Karpas-422 (cell line): Measurements from ENCODE around the gene DDX52. TPM values are rescaled to one million over a fixed set of nuclear protein-coding genes. Genes with fewer than 3 reads are reported as not detected.

ENCODE experiments used
- DNase-seq: peaks from one replicate; pipeline ENCODE4 v3.0.0-alpha.2; 2015
- H2AFZ ChIP-seq: fragments of 200-600 bp; sonication (generic); 2 replicates; pipeline ENCODE4 v1.6.1; 2014; ENCODE audit warnings: antibody characterized with exemption, low read length, mixed read lengths
- H3K27ac ChIP-seq: fragments of 200-600 bp; sonication (generic); 2 replicates; pipeline ENCODE4 v1.5.1; 2014; ENCODE audit warnings: mild to moderate bottlenecking, low read length, moderate library complexity
- H3K27me3 ChIP-seq: fragments of 200-600 bp; sonication (generic); 2 replicates; pipeline ENCODE4 v1.6.1; 2014; ENCODE audit warnings: low read length, mixed read lengths
- H3K36me3 ChIP-seq: fragments of 200-600 bp; sonication (generic); 2 replicates; pipeline ENCODE4 v1.6.1; 2014; ENCODE audit warnings: low read length, mixed read lengths; ENCODE audit not compliant: insufficient read depth
- H3K4me1 ChIP-seq: fragments of 200-600 bp; sonication (generic); 2 replicates; pipeline ENCODE4 v1.6.1; 2014; ENCODE audit warnings: mild to moderate bottlenecking, low read length, mixed read lengths
- H3K4me2 ChIP-seq: fragments of 200-600 bp; sonication (generic); 2 replicates; pipeline ENCODE4 v1.6.1; 2014; ENCODE audit warnings: low read length, low read depth, mild to moderate bottlenecking; ENCODE audit not compliant: poor library complexity, severe bottlenecking
- H3K4me3 ChIP-seq: fragments of 200-600 bp; sonication (generic); 2 replicates; pipeline ENCODE4 v1.5.1; 2014; ENCODE audit warnings: mild to moderate bottlenecking, antibody characterized with exemption, low read length, mixed read lengths
- H3K79me2 ChIP-seq: fragments of 200-600 bp; sonication (generic); 2 replicates; pipeline ENCODE4 v1.6.1; 2014; ENCODE audit warnings: mild to moderate bottlenecking, low read length, mixed read lengths
- H3K9ac ChIP-seq: fragments of 200-600 bp; sonication (generic); 2 replicates; pipeline ENCODE4 v1.6.0; 2014; ENCODE audit warnings: low read length
- H3K9me2 ChIP-seq: fragments of 200-600 bp; sonication (generic), shearing (Covaris generic); replicated peaks from 2 replicates; pipeline ENCODE4 v1.6.0; 2014; ENCODE audit warnings: mild to moderate bottlenecking, low read length, moderate library complexity; ENCODE audit not compliant: insufficient read depth
- H3K9me3 ChIP-seq: fragments of 300-700, 200-600 bp; sonication (generic); 2 replicates; pipeline ENCODE4 v1.6.1; 2014; ENCODE audit warnings: low read length, mixed read lengths
- H4K20me1 ChIP-seq: fragments of 200-600 bp; sonication (generic); 2 replicates; pipeline ENCODE4 v1.6.1; 2014; ENCODE audit warnings: mild to moderate bottlenecking, antibody characterized with exemption, low read length, low read depth; ENCODE audit not compliant: insufficient read depth
- total RNA-seq: library from RNA; depleted of rRNA; stranded (reverse); fragments of >200 nt; shearing (Covaris generic); gene quantifications from 2 replicates; pipeline ENCODE4 v1.2.3, GENCODE V29; 2014; ENCODE audit warnings: low replicate concordance

Gene DDX52
- total RNA-seq, 1 experiment from 2014 or later = 40.8 TPM

- Histone ChIP-seq H3K27me3 (no peaks in the 10 kb centered on the region), H4K20me1 (no peaks in the 10 kb centered on the region), H3K9me3 (no peaks in the 10 kb centered on the region), H2AFZ (no peak overlapping the region), H3K4me1 (no peaks in the 10 kb centered on the region), H3K4me2 (no peak overlapping the region), H3K9ac (no peak overlapping the region), H3K79me2 (peaks cover 65% of the 10 kb centered on the region), H3K4me3 (no peak overlapping the region), H3K27ac (no peak overlapping the region), H3K36me3 (peaks cover 42% of the 10 kb centered on the region), H3K9me2 (no peaks in the 10 kb centered on the region)
- DNase-seq = no peak
Measured at GRCh38 chr17:37598145-37598544, 45.1 kb downstream of the DDX52 start.

GRCh38 chr17:37592291-37592690 lies 51.0 kb downstream of the DDX52 start:
- Histone ChIP-seq H3K27ac (no peak overlapping the region), H3K4me3 (no peak overlapping the region), H3K9me3 (no peaks in the 10 kb centered on the region), H3K27me3 (no peaks in the 10 kb centered on the region), H3K79me2 (peaks cover 75% of the 10 kb centered on the region), H2AFZ (no peak overlapping the region), H3K4me2 (no peak overlapping the region), H3K4me1 (no peaks in the 10 kb centered on the region), H3K9ac (no peak overlapping the region), H3K9me2 (no peaks in the 10 kb centered on the region), H4K20me1 (no peaks in the 10 kb centered on the region), H3K36me3 (peaks cover 40% of the 10 kb centered on the region)
- no peak for DNase-seq

- Histone ChIP-seq H3K27me3 (no peaks in the 10 kb centered on the region), H3K4me1 (no peaks in the 10 kb centered on the region), H3K9me2 (no peaks in the 10 kb centered on the region), H3K9me3 (no peaks in the 10 kb centered on the region), H3K9ac (no peak overlapping the region), H3K79me2 (peaks cover 33% of the 10 kb centered on the region), H3K4me2 (no peak overlapping the region), H4K20me1 (no peaks in the 10 kb centered on the region), H3K27ac (no peak overlapping the region), H3K4me3 (no peak overlapping the region), H2AFZ (no peak overlapping the region), H3K36me3 (peaks cover 47% of the 10 kb centered on the region)
- no peak for DNase-seq
Measured at GRCh38 chr17:37585066-37585465, 58.2 kb downstream of the DDX52 start.

GRCh38 chr17:37576281-37576680 lies 67.0 kb downstream of the DDX52 start:
- no peak for DNase-seq
- Histone ChIP-seq H3K27me3 (no peaks in the 10 kb centered on the region), H3K36me3 (peaks cover 43% of the 10 kb centered on the region), H3K4me3 (no peak overlapping the region), H3K27ac (no peak overlapping the region), H3K9ac (no peak overlapping the region), H4K20me1 (no peaks in the 10 kb centered on the region), H2AFZ (no peak overlapping the region), H3K4me2 (no peak overlapping the region), H3K79me2 (no peaks in the 10 kb centered on the region; the same call in 1 of the 2 replicates), H3K9me3 (no peaks in the 10 kb centered on the region), H3K9me2 (no peaks in the 10 kb centered on the region), H3K4me1 (no peaks in the 10 kb centered on the region)

GRCh38 chr17:37574427-37574826 lies 68.8 kb downstream of the DDX52 start:
- no peaks in the 10 kb centered on the region for H3K4me1 ChIP-seq
- H3K9me2 ChIP-seq = no peaks in the 10 kb centered on the region
- no peak overlapping the region for H3K4me3 ChIP-seq
- H4K20me1 ChIP-seq = no peaks in the 10 kb centered on the region
- H3K9ac ChIP-seq = no peak overlapping the region
- no peaks in the 10 kb centered on the region for H3K27me3 ChIP-seq
- H3K9me3 ChIP-seq = no peaks in the 10 kb centered on the region
- H3K27ac ChIP-seq = no peak overlapping the region
- H3K36me3 ChIP-seq = peaks cover 56% of the 10 kb centered on the region
- H3K79me2 ChIP-seq = no peaks in the 10 kb centered on the region; the same call in 1 of the 2 replicates
- DNase-seq = no peak
- H2AFZ ChIP-seq = no peak overlapping the region
- H3K4me2 ChIP-seq = no peak overlapping the region

GRCh38 chr17:37571674-37572073 lies 71.6 kb downstream of the DDX52 start:
- Histone ChIP-seq H3K36me3 (peaks cover 61% of the 10 kb centered on the region), H3K79me2 (no peaks in the 10 kb centered on the region; the same call in none of the 2 replicates), H3K4me3 (no peak overlapping the region), H3K4me1 (no peaks in the 10 kb centered on the region), H3K27ac (no peak overlapping the region), H3K9me3 (no peaks in the 10 kb centered on the region), H3K27me3 (no peaks in the 10 kb centered on the region), H4K20me1 (no peaks in the 10 kb centered on the region), H3K9me2 (no peaks in the 10 kb centered on the region), H2AFZ (no peak overlapping the region), H3K9ac (no peak overlapping the region), H3K4me2 (no peak overlapping the region)
- no peak for DNase-seq

- no peaks in the 10 kb centered on the region for H3K9me2 ChIP-seq
- H3K27ac ChIP-seq = no peak overlapping the region
- no peak overlapping the region for H3K4me3 ChIP-seq
- H3K9ac ChIP-seq = no peak overlapping the region
- DNase-seq = peak; percentile 68
- H3K79me2 ChIP-seq = no peaks in the 10 kb centered on the region; the same call in none of the 2 replicates
- H4K20me1 ChIP-seq = no peaks in the 10 kb centered on the region
- H3K4me1 ChIP-seq = no peaks in the 10 kb centered on the region
- H3K4me2 ChIP-seq = no peak overlapping the region
- no peak overlapping the region for H2AFZ ChIP-seq
- peaks cover 53% of the 10 kb centered on the region for H3K36me3 ChIP-seq
- H3K9me3 ChIP-seq = no peaks in the 10 kb centered on the region
- no peaks in the 10 kb centered on the region for H3K27me3 ChIP-seq
Measured at GRCh38 chr17:37570527-37571093, 72.6 kb downstream of the DDX52 start.

- DNase-seq = no peak
- Histone ChIP-seq H3K27ac (no peak overlapping the region), H3K27me3 (no peaks in the 10 kb centered on the region), H3K9me2 (no peaks in the 10 kb centered on the region), H3K4me1 (no peaks in the 10 kb centered on the region), H3K79me2 (no peaks in the 10 kb centered on the region; the same call in 1 of the 2 replicates), H3K9me3 (no peaks in the 10 kb centered on the region), H2AFZ (no peak overlapping the region), H3K36me3 (peaks cover 40% of the 10 kb centered on the region), H3K4me2 (no peak overlapping the region), H4K20me1 (no peaks in the 10 kb centered on the region), H3K9ac (no peak overlapping the region), H3K4me3 (no peak overlapping the region)
Measured at GRCh38 chr17:37568350-37569053, 74.7 kb downstream of the DDX52 start.
